H1 (cell line): Measurements from ENCODE around the gene CCNT2. TPM values are rescaled to one million over a fixed set of nuclear protein-coding genes. Genes with fewer than 3 reads are reported as not detected.

Source experiments
- BRCA1 ChIP-seq: IDR thresholded peaks from 2 replicates; pipeline ENCODE4 v1.6.1; 2012; ENCODE audit warnings: low read depth, low read length, improper control_type of control experiment
- GTF2F1 ChIP-seq: IDR thresholded peaks from 2 replicates; pipeline ENCODE4 v1.6.1; 2012; ENCODE audit warnings: low read depth, low read length, improper control_type of control experiment, borderline replicate concordance
- JUN ChIP-seq: IDR thresholded peaks from 2 replicates; pipeline ENCODE4 v1.6.1; 2011; ENCODE audit warnings: low read depth, mild to moderate bottlenecking, improper control_type of control experiment, low read length
- SP4 ChIP-seq: IDR thresholded peaks from 2 replicates; pipeline ENCODE4 v1.6.1; 2012; ENCODE audit warnings: low read length, inconsistent platforms
- TAF7 ChIP-seq: optimal IDR thresholded peaks from 2 replicates; pipeline ENCODE3; 2011; ENCODE audit warnings: low read depth, mild to moderate bottlenecking, inconsistent platforms, low read length, moderate library complexity, borderline replicate concordance
- polyA plus RNA-seq, 7 experiments: library from polyadenylated mRNA; depleted of rRNA in 3 of 7; stranded (reverse) in 5 of 7; unstranded in 2 of 7; fragments of >200 nt in 5 of 7; fragments of 200-250 nt in 2 of 7; gene quantifications; 1 replicate in 5 of 7; 2 replicates in 1 of 7; 4 replicates in 1 of 7; pipeline versions ENCODE4 v1.2.1 to v1.2.3, GENCODE V29; 2011 to 2013; ENCODE audit warnings: missing spikeins in 2 of 7, mixed read lengths in 2 of 7
- total RNA-seq: library from RNA; stranded (reverse); fragmentation: NEBNext Ultra II Directional; extraction: Animal tissue kit (Norgen Biotek cat#: 25700); gene quantifications from 2 replicates; pipeline ENCODE4 v1.2.1, GENCODE V29; 2021
- TF ChIP-seq, protein P1 (sequence below), 3 experiments: IDR thresholded peaks; 1 replicate in 2 of 3; 2 replicates in 1 of 3; pipeline versions ENCODE4 v1.5.1 to v1.6.1; 2011; ENCODE audit warnings: low read length in 3 of 3, mild to moderate bottlenecking in 3 of 3, inconsistent platforms in 2 of 3, low read depth in 1 of 3, moderate library complexity in 1 of 3; ENCODE audit not compliant: insufficient read depth in 1 of 3; ENCODE audit errors: control extremely low read depth in 1 of 3

The CCNT2 gene
- total and polyA plus RNA-seq, 2 of the 8 experiments (the other 6 are each of a cell fraction or from before 2014, with no cell fraction given): 13.0 to 39.7 TPM

DNA sequence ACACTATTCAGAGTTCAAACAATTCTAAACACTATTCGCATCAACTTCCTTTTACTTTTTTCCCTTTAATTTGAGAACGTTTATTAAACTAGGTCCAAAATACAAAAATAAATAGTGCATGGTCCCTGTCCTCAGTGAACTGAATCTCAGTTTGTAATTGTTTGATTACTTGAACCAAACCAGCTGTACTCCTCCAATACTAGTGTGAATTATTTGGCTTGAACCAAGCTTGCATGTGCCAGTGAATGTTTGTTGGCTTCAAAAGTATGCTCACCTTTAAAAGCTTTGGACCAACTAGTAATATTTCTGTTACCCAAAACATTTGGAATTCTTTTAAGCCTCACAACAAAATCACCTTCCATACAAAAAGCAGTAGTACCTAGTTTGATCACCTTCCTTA is 15.5 kb downstream of the CCNT2 start (continued):
- TF ChIP-seq GTF2F1: no peak
- no peak for TF ChIP-seq TAF7
- TF ChIP-seq SP4: no peak
- no peak for TF ChIP-seq JUN
- TF ChIP-seq BRCA1: no peak
- TF ChIP-seq, protein P1, sequence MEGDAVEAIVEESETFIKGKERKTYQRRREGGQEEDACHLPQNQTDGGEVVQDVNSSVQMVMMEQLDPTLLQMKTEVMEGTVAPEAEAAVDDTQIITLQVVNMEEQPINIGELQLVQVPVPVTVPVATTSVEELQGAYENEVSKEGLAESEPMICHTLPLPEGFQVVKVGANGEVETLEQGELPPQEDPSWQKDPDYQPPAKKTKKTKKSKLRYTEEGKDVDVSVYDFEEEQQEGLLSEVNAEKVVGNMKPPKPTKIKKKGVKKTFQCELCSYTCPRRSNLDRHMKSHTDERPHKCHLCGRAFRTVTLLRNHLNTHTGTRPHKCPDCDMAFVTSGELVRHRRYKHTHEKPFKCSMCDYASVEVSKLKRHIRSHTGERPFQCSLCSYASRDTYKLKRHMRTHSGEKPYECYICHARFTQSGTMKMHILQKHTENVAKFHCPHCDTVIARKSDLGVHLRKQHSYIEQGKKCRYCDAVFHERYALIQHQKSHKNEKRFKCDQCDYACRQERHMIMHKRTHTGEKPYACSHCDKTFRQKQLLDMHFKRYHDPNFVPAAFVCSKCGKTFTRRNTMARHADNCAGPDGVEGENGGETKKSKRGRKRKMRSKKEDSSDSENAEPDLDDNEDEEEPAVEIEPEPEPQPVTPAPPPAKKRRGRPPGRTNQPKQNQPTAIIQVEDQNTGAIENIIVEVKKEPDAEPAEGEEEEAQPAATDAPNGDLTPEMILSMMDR (IDR thresholded peaks at IDR 0.05; ENCODE audit: control extremely low read depth in 1 of 3, insufficient read depth in 1 of 3, low read depth in 1 of 3, low read length in 3 of 3): no peak
